ENCODE measurements around the gene TASP1.
"Not testable (repeated sequence)": the region's sequence is repeated elsewhere in the genome, so short reads cannot be mapped to it uniquely, and the experiment has no call there.

TASP1 gene

GRCh38 chr20:13364278-13365170 is 274.2 kb downstream of the TASP1 start:
- FAIRE-seq (no peak), DNase-seq (ENCODE audit: extremely low spot score, insufficient read length, low read depth) (no peak)

- DNase-seq (ENCODE audit: extremely low spot score, insufficient read length, low read depth) (no peak), FAIRE-seq (no peak)
These were observed 275.3 kb downstream of the TASP1 start for GRCh38 chr20:13363473-13363872.

- DNase-seq (ENCODE audit: extremely low spot score, insufficient read length, low read depth); FAIRE-seq: not testable (repeated sequence)
These were observed 276.6 kb downstream of the TASP1 start for GRCh38 chr20:13362165-13362564.

- not testable (repeated sequence) for FAIRE-seq; DNase-seq (ENCODE audit: extremely low spot score, insufficient read length, low read depth)
These were observed 279.8 kb downstream of the TASP1 start for GRCh38 chr20:13358936-13359335.

- not testable (repeated sequence) for DNase-seq (ENCODE audit: extremely low spot score, insufficient read length, low read depth); FAIRE-seq
These were observed 280.9 kb downstream of the TASP1 start for GRCh38 chr20:13357782-13358181.

GRCh38 chr20:13356591-13356990 is 282.1 kb downstream of the TASP1 start:
- FAIRE-seq = no peak
- DNase-seq (ENCODE audit: extremely low spot score, insufficient read length, low read depth) = no peak

GRCh38 chr20:13355941-13356486 is 282.7 kb downstream of the TASP1 start:
- DNase-seq (ENCODE audit: extremely low spot score, insufficient read length, low read depth) (no peak), FAIRE-seq (no peak)

GRCh38 chr20:13355411-13355810 is 283.3 kb downstream of the TASP1 start:
- no peak for DNase-seq (ENCODE audit: extremely low spot score, insufficient read length, low read depth)
- no peak for FAIRE-seq

- no peak for FAIRE-seq
- no peak for DNase-seq (ENCODE audit: extremely low spot score, insufficient read length, low read depth)
These were observed 285.3 kb downstream of the TASP1 start for GRCh38 chr20:13353261-13353945.

- FAIRE-seq (no peak), DNase-seq (ENCODE audit: extremely low spot score, insufficient read length, low read depth) (no peak)
These were observed 289.5 kb downstream of the TASP1 start for GRCh38 chr20:13349235-13349604.

GRCh38 chr20:13348311-13349234 is 290.2 kb downstream of the TASP1 start:
- no peak for DNase-seq (ENCODE audit: extremely low spot score, insufficient read length, low read depth)
- no peak for FAIRE-seq

- FAIRE-seq (no peak), DNase-seq (ENCODE audit: extremely low spot score, insufficient read length, low read depth) (no peak)
These were observed 294.1 kb downstream of the TASP1 start for GRCh38 chr20:13344671-13345070.

GRCh38 chr20:13342469-13343242 is 296.1 kb downstream of the TASP1 start:
- DNase-seq (ENCODE audit: extremely low spot score, insufficient read length, low read depth) = no peak
- no peak for FAIRE-seq

GRCh38 chr20:13341737-13342393 is 296.9 kb downstream of the TASP1 start:
- DNase-seq (ENCODE audit: extremely low spot score, insufficient read length, low read depth) (no peak), FAIRE-seq (no peak)

GRCh38 chr20:13340088-13340487 is 298.6 kb downstream of the TASP1 start:
- no peak for DNase-seq (ENCODE audit: extremely low spot score, insufficient read length, low read depth)
- FAIRE-seq = no peak

Data from GM18507 (cell line).